MM.1S (cell line): ENCODE data around the gene KLRF2.

ENCODE experiments used
- DNase-seq: peaks from one replicate; pipeline ENCODE4 v3.0.0-alpha.2; 2015
- H2AFZ ChIP-seq: fragments of 300-600 bp; sonication (generic); 2 replicates; pipeline ENCODE4 v1.6.0; 2016; ENCODE audit warnings: antibody characterized with exemption, low read length
- H3F3A ChIP-seq: fragments of 300-600 bp; sonication (generic); 2 replicates; pipeline ENCODE4 v1.6.1; 2016; ENCODE audit warnings: mild to moderate bottlenecking, antibody characterized with exemption, low read length, moderate library complexity, mixed read lengths; ENCODE audit not compliant: insufficient read depth
- H3K27ac ChIP-seq: fragments of 300-600 bp; sonication (generic); 2 replicates; pipeline ENCODE4 v1.5.1; 2016; ENCODE audit warnings: mild to moderate bottlenecking, low read length
- H3K27me3 ChIP-seq: fragments of 300-600 bp; sonication (generic); replicated peaks from 2 replicates; pipeline ENCODE4 v1.6.0; 2016; ENCODE audit warnings: low read length; ENCODE audit not compliant: insufficient read depth
- H3K36me3 ChIP-seq: fragments of 300-600 bp; sonication (generic); replicated peaks from 2 replicates; pipeline ENCODE4 v1.6.1; 2016; ENCODE audit warnings: mild to moderate bottlenecking, low read length, mixed read lengths; ENCODE audit not compliant: insufficient read depth
- H3K4me1 ChIP-seq: fragments of 300-600 bp; sonication (generic); 2 replicates; pipeline ENCODE4 v1.6.1; 2016; ENCODE audit warnings: low read length, mixed read lengths
- H3K4me2 ChIP-seq: fragments of 300-600 bp; sonication (generic); 2 replicates; pipeline ENCODE4 v1.6.0; 2016; ENCODE audit warnings: low read depth, low read length
- H3K4me3 ChIP-seq: fragments of 300-600 bp; sonication (generic); 2 replicates; pipeline ENCODE4 v1.5.1; 2016; ENCODE audit warnings: low read length, mixed read lengths
- H3K79me2 ChIP-seq: fragments of 300-600 bp; sonication (generic); 2 replicates; pipeline ENCODE4 v1.6.1; 2016; ENCODE audit warnings: mixed run types, low read length, mixed read lengths
- H3K9ac ChIP-seq: fragments of 300-600 bp; sonication (generic); 2 replicates; pipeline ENCODE4 v1.6.1; 2016; ENCODE audit warnings: low read length, mixed read lengths
- H3K9me2 ChIP-seq: fragments of 300-600 bp; sonication (generic); replicated peaks from 2 replicates; pipeline ENCODE4 v1.6.1; 2016; ENCODE audit warnings: mild to moderate bottlenecking, low read length, mixed read lengths; ENCODE audit not compliant: insufficient read depth
- H3K9me3 ChIP-seq: fragments of 300-600 bp; sonication (generic); replicated peaks from 2 replicates; pipeline ENCODE4 v1.6.1; 2016; ENCODE audit warnings: mild to moderate bottlenecking, low read length, mixed read lengths; ENCODE audit not compliant: insufficient read depth
- H4K20me1 ChIP-seq: fragments of 300-600 bp; sonication (generic); 2 replicates; pipeline ENCODE4 v1.6.1; 2016; ENCODE audit warnings: mild to moderate bottlenecking, low read length, moderate library complexity, mixed read lengths; ENCODE audit not compliant: insufficient read depth
- EZH2 ChIP-seq: fragments of 300-600 bp; sonication (generic); optimal IDR thresholded peaks from 2 replicates; pipeline ENCODE3; 2017; ENCODE audit warnings: low read depth, mild to moderate bottlenecking, antibody characterized with exemption, low read length, mixed read lengths
- EZH2phosphoT487 ChIP-seq: fragments of 300-600 bp; sonication (generic); IDR thresholded peaks from 2 replicates; pipeline ENCODE4 v1.6.1; 2018; ENCODE audit warnings: antibody characterized with exemption, low read length
- TF ChIP-seq, protein P1 (sequence below): fragments of 300-600 bp; sonication (generic); IDR thresholded peaks from 2 replicates; pipeline ENCODE4 v1.5.1; 2016; ENCODE audit warnings: antibody characterized with exemption, low read length, mixed read lengths

KLRF2 gene

DNA sequence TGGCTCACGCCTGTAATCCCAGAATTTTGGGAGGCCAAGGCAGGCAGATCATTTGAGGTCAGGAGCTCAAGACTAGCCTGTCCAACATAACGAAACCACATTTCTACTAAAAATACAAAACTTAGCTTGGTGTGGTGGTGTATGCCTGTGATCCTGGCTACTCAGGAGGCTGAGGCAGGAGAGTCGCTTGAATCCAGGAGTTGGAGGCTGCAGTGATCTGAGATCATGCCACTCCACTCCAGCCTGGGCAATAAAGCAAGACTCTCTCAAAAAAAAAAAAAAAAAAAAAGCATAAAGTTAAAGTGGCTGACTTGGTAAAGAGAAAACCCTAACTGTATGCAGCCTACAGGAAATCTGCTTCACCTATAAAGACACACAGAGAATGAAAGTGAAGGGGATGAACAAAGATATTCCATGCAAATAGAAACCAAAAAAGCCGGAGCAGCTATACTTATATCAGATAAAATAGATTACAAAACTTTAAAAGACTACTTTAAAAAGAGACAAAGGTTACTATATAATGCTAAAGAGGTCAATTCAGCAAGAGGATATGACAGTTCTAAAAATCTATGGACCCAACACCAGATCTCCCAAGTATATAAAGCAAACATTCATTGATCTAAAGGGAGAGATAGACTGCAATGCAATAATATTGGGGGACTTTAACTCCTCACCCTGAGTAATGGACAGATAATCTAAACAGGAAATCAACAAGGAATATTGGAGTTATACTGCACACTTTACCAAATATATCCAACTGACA, 16.2 kb upstream of the KLRF2 start:
- no peak overlapping the region for H3K9ac ChIP-seq
- H3K4me1 ChIP-seq: peaks cover 5% of the 10 kb centered on the region; the same call in 1 of the 2 replicates
- no peaks in the 10 kb centered on the region for H3K9me2 ChIP-seq
- H3F3A ChIP-seq: peaks cover 10% of the 10 kb centered on the region; the same call in 1 of the 2 replicates
- H4K20me1 ChIP-seq: no peaks in the 10 kb centered on the region
- no peaks in the 10 kb centered on the region for H3K9me3 ChIP-seq
- peak; percentile 14 for DNase-seq
- no peaks in the 10 kb centered on the region for H3K27me3 ChIP-seq
- no peaks in the 10 kb centered on the region for H3K36me3 ChIP-seq
- no peaks in the 10 kb centered on the region for H3K79me2 ChIP-seq
- TF ChIP-seq EZH2 (no peak), EZH2phosphoT487 (no peak)
- TF ChIP-seq, protein P1, sequence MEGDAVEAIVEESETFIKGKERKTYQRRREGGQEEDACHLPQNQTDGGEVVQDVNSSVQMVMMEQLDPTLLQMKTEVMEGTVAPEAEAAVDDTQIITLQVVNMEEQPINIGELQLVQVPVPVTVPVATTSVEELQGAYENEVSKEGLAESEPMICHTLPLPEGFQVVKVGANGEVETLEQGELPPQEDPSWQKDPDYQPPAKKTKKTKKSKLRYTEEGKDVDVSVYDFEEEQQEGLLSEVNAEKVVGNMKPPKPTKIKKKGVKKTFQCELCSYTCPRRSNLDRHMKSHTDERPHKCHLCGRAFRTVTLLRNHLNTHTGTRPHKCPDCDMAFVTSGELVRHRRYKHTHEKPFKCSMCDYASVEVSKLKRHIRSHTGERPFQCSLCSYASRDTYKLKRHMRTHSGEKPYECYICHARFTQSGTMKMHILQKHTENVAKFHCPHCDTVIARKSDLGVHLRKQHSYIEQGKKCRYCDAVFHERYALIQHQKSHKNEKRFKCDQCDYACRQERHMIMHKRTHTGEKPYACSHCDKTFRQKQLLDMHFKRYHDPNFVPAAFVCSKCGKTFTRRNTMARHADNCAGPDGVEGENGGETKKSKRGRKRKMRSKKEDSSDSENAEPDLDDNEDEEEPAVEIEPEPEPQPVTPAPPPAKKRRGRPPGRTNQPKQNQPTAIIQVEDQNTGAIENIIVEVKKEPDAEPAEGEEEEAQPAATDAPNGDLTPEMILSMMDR: no peak
- H3K4me3 ChIP-seq: no peak overlapping the region
- no peak overlapping the region for H2AFZ ChIP-seq
- no peak overlapping the region for H3K4me2 ChIP-seq
- no peak overlapping the region for H3K27ac ChIP-seq

DNA sequence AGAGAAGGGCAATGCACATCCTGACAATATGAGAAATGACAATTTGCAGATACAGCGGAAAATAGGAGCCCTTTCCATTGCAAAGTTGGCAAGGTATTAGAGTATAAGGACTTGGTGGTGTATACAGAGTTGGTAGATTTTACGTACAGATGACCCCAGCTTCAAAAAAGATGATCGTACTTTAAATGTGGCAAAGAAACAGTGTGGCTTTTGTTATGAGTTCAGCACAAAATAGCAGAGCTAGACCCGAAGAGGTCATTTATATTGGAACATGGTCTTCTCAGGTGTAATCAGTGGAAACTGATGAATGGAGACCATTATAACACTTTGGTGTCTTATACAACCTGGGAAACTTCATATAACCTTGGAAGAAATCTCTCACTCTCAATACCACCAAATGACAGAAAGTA, 14.4 kb upstream of the KLRF2 start:
- Histone ChIP-seq H4K20me1 (no peaks in the 10 kb centered on the region), H2AFZ (no peak overlapping the region), H3K79me2 (no peaks in the 10 kb centered on the region), H3K4me3 (no peak overlapping the region), H3K9me3 (no peaks in the 10 kb centered on the region), H3K9me2 (no peaks in the 10 kb centered on the region), H3F3A (peaks cover 10% of the 10 kb centered on the region; the same call in 1 of the 2 replicates), H3K36me3 (no peaks in the 10 kb centered on the region), H3K4me2 (no peak overlapping the region), H3K27me3 (no peaks in the 10 kb centered on the region), H3K9ac (no peak overlapping the region), H3K4me1 (peaks cover 9% of the 10 kb centered on the region; the same call in 1 of the 2 replicates), H3K27ac (no peak overlapping the region)
- TF ChIP-seq, protein P1: no peak
- TF ChIP-seq EZH2 (no peak), EZH2phosphoT487 (no peak)
- no peak for DNase-seq

DNA sequence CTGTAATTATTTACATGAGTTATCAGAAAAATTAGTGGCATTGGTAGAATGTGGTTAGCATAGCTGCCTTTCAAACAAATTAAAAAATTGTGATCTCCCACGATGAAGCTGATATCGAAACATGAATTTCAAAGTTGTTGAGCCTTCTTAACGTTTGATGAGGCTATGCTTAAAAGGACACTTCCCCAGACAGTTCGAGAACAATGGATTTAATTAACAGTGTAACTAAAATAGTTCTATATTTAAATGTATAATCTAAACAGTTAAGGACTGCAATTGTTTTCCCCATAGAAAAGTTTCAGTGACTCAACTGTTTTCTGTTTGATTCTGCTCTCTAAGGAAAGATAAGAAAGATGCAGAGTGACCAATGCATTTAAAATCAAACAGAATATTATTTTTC, 13.8 kb upstream of the KLRF2 start:
- Histone ChIP-seq H3K9me2 (no peaks in the 10 kb centered on the region), H3K27ac (no peak overlapping the region), H3F3A (peaks cover 10% of the 10 kb centered on the region; the same call in 1 of the 2 replicates), H3K9ac (no peak overlapping the region), H3K4me3 (no peak overlapping the region), H3K4me2 (no peak overlapping the region), H4K20me1 (no peaks in the 10 kb centered on the region), H3K79me2 (no peaks in the 10 kb centered on the region), H3K4me1 (peaks cover 9% of the 10 kb centered on the region; the same call in 1 of the 2 replicates), H3K9me3 (no peaks in the 10 kb centered on the region), H3K36me3 (no peaks in the 10 kb centered on the region), H3K27me3 (no peaks in the 10 kb centered on the region), H2AFZ (no peak overlapping the region)
- no peak for DNase-seq
- TF ChIP-seq EZH2phosphoT487 (no peak), EZH2 (no peak)
- TF ChIP-seq, protein P1: no peak
